Forelimb muscle (tissue), 1 donor: Measurements from ENCODE around the gene ALG5. TPM values are rescaled to one million over a fixed set of nuclear protein-coding genes. Genes with fewer than 3 reads are reported as not detected.
A peak's percentile ranks its signal among the peaks of the same experiment; 100 is the strongest.

Source experiments
- DNase-seq: peaks from one replicate; pipeline ENCODE4 v3.0.0-alpha.2; 2013; ENCODE audit warnings: low read depth
- polyA plus RNA-seq: library from polyadenylated mRNA; unstranded; fragments of 120-200 nt; gene quantifications from one replicate; pipeline ENCODE4 v1.2.1, GENCODE V29; 2013; ENCODE audit not compliant: insufficient read length

ALG5 gene
- polyA plus RNA-seq, 1 donor, result 18.4 TPM

GRCh38 chr13:36979361-36980050, 19.6 kb downstream of the ALG5 start:
- DNase-seq, result no peak

DNA sequence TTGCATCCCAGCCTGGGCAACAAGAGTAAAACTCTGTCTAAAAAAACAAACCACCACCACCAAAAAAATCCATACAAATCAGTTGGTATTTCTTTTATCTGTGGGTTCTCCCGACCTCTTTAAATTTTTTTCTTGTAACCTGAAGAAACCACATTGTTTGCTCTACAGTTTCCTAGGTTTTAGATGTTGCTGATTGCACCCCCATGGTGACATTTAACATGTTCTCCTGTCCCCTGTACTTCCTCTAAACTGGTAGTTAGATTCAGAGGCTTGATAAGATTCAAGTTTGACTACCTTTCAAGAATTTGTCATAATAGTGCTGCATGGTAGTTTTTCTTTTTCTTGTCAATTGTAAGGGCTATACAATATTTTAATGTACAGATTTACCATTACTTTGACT, 24.0 kb downstream of the ALG5 start:
- no peak for DNase-seq

DNA sequence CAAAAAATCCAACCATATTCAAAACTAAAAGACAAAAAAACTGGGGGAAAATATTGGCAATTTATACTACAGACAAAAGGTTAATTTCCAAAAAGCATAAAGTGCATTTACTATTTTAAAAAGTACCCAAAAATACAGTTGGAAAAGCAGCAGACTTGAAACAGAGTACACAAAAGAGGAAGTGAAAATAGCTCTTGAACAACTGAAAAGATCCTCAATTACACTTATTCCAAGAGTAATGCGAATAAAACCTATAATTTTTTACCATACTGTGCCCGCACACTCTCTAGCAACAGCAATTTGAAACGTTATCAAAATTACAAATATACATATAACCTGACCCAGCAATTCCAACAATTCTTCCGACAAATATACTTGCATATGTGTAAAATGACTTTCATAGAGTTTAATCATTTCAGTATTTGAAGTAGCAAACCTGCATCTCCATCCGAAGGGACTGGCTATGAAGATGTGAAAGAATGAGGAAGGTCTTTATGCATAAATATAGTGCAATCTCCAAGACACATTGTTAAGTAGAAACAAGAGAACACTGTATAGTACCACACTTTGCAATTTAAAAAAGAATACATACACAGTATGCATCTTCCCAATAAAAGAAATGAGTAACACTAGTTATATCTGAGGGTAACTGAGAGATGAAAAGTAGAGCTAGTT, 25.4 kb downstream of the ALG5 start:
- DNase-seq, result no peak

- DNase-seq, result no peak
These were observed 26.1 kb downstream of the ALG5 start for GRCh38 chr13:36973009-36973408.

GRCh38 chr13:36966404-36966803, 32.7 kb downstream of the ALG5 start:
- DNase-seq, result no peak

GRCh38 chr13:36965767-36966166, 33.4 kb downstream of the ALG5 start:
- no peak for DNase-seq

DNA sequence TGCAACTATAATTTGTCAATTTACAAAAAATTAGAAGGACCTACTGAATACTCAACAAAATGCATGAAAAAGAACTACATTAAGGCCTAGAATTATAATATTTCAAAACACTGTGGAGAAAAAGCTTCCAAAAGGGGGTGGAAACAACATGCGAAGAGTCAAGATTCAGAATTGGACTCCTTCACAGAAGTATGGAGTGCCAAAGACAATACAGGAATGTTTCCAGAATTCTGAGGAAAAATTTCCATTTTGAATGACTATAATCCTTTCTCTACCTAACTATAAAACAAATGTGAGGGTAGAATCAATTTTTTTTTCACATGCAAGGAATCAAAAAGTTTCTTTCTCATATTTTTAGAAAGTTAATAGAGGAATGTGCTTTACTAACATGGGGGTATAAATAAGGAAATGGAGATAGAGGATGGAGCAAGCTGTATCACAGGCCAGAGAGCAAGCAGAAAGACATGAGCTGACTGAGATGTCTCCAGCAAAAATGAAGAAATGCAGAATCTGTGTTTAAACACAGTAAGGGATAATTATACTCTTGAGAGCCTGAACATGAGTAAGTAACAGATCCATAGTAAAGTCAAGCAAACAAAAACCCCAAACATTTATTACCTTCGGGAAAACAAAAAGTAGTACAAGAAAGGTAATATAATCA, 39.6 kb downstream of the ALG5 start:
- DNase-seq, result peak; percentile 72

- no peak for DNase-seq
These were observed 44.6 kb downstream of the ALG5 start for GRCh38 chr13:36954542-36954941.

DNA sequence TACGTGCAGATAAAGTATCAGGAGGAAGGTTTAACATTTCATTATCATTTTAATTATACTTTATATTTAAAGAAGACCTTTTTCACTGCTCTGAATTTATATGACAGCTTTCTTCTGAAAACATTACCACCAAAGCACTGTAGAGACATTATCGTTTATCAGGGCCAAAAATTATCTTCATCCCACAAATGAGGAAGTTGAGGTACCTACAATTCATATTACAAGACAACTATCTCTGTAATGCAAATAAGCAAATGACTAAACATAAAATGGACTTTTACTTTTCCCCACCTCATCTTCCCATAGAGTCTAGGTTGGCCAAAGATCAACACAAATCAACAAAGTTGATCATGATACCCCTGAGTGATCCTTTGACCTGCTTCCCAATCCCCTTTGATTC, 48.2 kb downstream of the ALG5 start:
- DNase-seq, result no peak

DNA sequence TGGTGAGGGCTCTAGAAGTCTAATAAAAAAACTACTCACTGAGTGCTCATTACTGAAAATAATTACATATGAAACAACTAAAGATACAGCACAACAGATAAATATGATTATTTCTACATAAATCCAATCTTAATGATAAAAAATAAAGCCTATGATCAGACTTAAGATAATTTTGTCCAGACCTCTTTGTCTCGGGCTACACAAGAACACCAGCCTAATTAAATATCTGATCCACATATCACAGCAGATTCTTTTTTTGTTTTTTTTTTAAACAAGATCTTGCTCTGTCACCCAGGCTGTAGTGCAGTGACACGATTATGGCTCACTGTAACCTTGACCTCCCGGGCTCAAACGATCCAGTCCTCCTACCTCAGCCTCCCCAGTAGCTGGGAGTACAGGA, 48.8 kb downstream of the ALG5 start:
- DNase-seq, result no peak

- DNase-seq, result no peak
These were observed 54.1 kb downstream of the ALG5 start for GRCh38 chr13:36945078-36945477.

GRCh38 chr13:36925603-36926002, 73.5 kb downstream of the ALG5 start:
- DNase-seq, result no peak

DNA sequence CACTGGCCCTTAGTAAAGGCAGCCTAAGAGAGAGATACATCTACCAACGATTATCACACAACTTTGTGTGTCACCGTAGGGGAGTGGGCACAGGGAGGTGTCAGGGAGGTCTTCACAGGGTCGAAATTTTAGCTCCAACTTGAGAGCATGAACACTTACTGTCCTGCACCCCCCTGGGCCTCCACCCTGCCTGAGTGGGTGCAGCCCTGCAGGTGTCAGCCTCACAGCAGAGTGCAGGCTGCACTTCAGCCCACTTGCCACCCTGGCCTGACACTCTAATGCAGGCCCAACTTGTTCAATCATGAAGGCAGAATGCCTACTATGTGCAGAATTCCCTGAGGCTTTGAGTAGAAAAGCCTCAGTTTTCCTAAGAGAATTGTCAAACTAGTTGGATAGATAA, 75.1 kb downstream of the ALG5 start:
- no peak for DNase-seq

DNA sequence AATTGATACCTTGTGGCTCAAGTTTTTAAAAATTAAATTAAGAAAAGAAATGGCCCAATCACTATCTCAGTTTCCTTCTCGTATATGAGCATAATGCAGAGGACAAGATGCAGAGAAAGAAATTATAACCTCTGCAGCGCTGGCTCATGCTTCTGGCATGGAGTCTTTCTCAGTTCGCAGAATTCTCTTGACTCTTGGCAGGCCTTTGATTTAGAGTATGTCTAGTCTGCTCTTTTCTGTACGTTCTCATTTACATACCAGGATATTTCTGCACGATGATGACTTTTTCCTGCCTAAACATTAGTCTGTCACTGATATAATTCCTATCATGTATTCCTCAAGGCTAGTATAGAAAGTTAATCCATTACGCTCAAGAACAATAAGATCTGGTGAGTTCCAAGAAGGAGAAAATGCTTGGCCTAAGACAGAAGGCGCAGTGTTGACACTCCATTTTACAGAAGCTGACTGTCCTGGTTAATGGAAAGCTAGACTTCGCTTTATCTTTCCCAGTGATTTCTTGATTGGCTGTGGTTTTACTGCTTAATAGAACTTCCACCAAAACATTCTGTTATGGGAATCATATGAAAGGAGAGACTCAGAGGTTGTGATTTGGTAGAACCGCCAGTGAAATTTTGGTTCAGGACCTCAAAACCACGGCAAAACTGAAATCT, 77.4 kb downstream of the ALG5 start:
- no peak for DNase-seq

- DNase-seq, result no peak
These were observed 78.4 kb downstream of the ALG5 start for GRCh38 chr13:36920616-36921185.

DNA sequence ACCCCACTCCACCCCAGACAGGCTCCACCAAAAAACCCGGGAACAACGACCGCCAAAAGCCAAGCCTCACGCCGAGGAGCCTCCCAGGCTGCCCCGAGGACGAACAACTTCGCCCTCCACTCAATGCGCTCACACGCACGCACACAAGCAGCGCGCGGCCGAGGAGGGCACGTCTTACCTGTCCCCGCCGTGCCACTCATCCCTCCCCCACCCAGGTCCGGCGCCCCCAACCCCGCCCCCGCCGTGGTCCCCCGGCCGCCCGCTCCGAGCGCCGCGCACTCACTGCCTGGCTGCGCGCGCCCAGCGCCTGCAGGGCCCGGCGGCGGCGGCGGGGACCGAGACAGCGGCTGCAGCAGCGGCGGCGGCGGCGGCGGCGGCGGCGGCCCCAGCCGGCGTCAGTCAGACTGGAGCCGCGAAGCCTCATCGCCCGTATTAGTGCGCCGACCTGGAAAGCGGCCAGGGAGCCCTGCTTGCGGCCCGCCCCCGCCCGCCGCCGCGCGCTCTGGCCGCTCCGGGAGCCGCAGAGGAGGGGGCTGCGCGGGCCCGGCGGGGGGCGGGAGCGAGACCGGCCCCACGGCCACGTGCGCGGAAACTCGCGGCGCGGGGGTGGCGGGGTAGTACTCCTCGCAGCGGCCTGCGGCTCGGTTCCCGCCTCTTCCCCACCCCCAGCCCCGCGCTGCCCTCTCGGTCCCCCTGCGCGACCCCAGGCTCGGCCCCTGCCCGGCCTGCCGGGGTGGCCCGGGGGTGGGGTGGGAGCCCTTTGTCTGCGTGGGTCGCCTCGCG, 79.1 kb downstream of the ALG5 start, which contains the start of gene SMAD9:
Gene SMAD9 (minus strand): TSS at position 406 of the 783 bp plus-strand sequence. CDS start 40,549 bp downstream, outside the sequence.
- no peak for DNase-seq

GRCh38 chr13:36919171-36919832, 79.8 kb downstream of the ALG5 start:
- no peak for DNase-seq

- DNase-seq, result no peak
These were observed 80.7 kb downstream of the ALG5 start for GRCh38 chr13:36918246-36919131.

DNA sequence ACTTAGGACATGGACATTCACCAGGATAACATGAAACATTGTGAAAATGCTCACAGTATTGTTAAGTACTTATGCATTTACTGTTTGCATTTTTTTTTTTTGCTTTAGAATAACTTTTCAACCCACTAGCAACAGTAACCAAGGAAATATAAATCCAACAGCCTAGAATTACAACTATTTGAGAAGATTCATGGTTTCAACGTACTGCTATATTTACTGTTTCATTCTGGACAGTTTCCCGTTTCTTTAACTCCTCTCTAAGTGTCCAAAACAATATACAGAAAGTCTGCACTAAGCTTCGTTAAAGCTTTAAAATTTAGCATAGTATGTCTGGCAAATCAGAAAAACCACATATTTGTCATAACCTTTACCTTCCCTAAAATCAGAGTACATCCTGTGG, 81.8 kb downstream of the ALG5 start:
- DNase-seq, result no peak
